Cardiac muscle cell (in vitro differentiated cells and primary cell): Measurements from ENCODE around the gene TSPAN5. TPM values are rescaled to one million over a fixed set of nuclear protein-coding genes. Genes with fewer than 3 reads are reported as not detected.

ENCODE experiments used
- DNase-seq, 2 donors: peaks; one replicate each; pipeline versions ENCODE4 v3.0.0 to v3.0.0-alpha.2; 2010 to 2017; ENCODE audit warnings: low read depth in 1 of 2, low spot score in 1 of 2
- H3K27ac ChIP-seq: fragments of 200-600 bp; sonication (generic); 2 replicates; pipeline ENCODE4 v1.5.1; 2016
- H3K27me3 ChIP-seq: fragments of 200-600 bp; sonication (generic); 2 replicates; pipeline ENCODE4 v1.6.0; 2016; ENCODE audit warnings: control low read depth
- H3K36me3 ChIP-seq: fragments of 200-600 bp; sonication (generic); 2 replicates; pipeline ENCODE4 v1.5.1; 2016; ENCODE audit warnings: control low read depth
- H3K4me1 ChIP-seq: fragments of 200-600 bp; sonication (generic); 2 replicates; pipeline ENCODE4 v1.8.1; 2017; ENCODE audit warnings: low read depth, mild to moderate bottlenecking, mixed run types
- H3K4me3 ChIP-seq: fragments of 200-600 bp; sonication (generic); 2 replicates; pipeline ENCODE4 v1.5.1; 2016; ENCODE audit warnings: mild to moderate bottlenecking
- H3K9me3 ChIP-seq: fragments of 200-600 bp; sonication (generic); 2 replicates; pipeline ENCODE4 v1.5.1; 2017; ENCODE audit warnings: low read depth, mild to moderate bottlenecking, control low read depth
- CTCF ChIP-seq: IDR thresholded peaks from 2 replicates; pipeline ENCODE4 v1.5.1; 2012; ENCODE audit warnings: low read depth, mild to moderate bottlenecking, low read length
- polyA plus RNA-seq: library from polyadenylated mRNA; unstranded; fragments of >200 nt; fragmentation: Nextera tagmentation; extraction: Ambion mirVana; gene quantifications from 2 replicates; pipeline ENCODE4 v1.2.1, GENCODE V29; 2016
- total RNA-seq: library from RNA; depleted of rRNA; stranded (reverse); fragments of >200 nt; gene quantifications from 2 replicates; pipeline ENCODE4 v1.2.3, GENCODE V29; 2016

The TSPAN5 gene
- total and polyA plus RNA-seq, 2 experiments from 2014 or later: 26.9 to 39.8 TPM

GRCh38 chr4:98608356-98608755 is 50.1 kb downstream of the TSPAN5 start:
- TF ChIP-seq CTCF: no peak
- Histone ChIP-seq H3K4me3 (no peak overlapping the region), H3K9me3 (no peaks in the 10 kb centered on the region), H3K36me3 (no peaks in the 10 kb centered on the region), H3K27me3 (no peaks in the 10 kb centered on the region), H3K4me1 (peaks cover 31% of the 10 kb centered on the region), H3K27ac (no peak overlapping the region)
- DNase-seq: no peak

- Histone ChIP-seq H3K27me3 (no peaks in the 10 kb centered on the region), H3K27ac (no peak overlapping the region), H3K4me3 (no peak overlapping the region), H3K4me1 (peaks cover 25% of the 10 kb centered on the region), H3K9me3 (no peaks in the 10 kb centered on the region), H3K36me3 (no peaks in the 10 kb centered on the region)
- TF ChIP-seq CTCF: no peak
- DNase-seq: no peak
Observed at GRCh38 chr4:98606894-98607293, 51.5 kb downstream of the TSPAN5 start.

- H3K4me1 ChIP-seq: peaks cover 19% of the 10 kb centered on the region
- H3K27ac ChIP-seq: no peak overlapping the region
- H3K9me3 ChIP-seq: no peaks in the 10 kb centered on the region
- H3K4me3 ChIP-seq: no peak overlapping the region
- peak in 1 of 2 donors; percentile 27 for DNase-seq
- H3K36me3 ChIP-seq: no peaks in the 10 kb centered on the region
- no peaks in the 10 kb centered on the region for H3K27me3 ChIP-seq
- no peak for TF ChIP-seq CTCF
Observed at GRCh38 chr4:98605216-98605615, 53.2 kb downstream of the TSPAN5 start.

GRCh38 chr4:98604723-98605122 is 53.7 kb downstream of the TSPAN5 start:
- H3K9me3 ChIP-seq: no peaks in the 10 kb centered on the region
- no peak overlapping the region for H3K4me3 ChIP-seq
- peaks cover 19% of the 10 kb centered on the region for H3K4me1 ChIP-seq
- TF ChIP-seq CTCF: no peak
- peak in 1 of 2 donors; percentile 44 for DNase-seq
- no peak overlapping the region for H3K27ac ChIP-seq
- H3K36me3 ChIP-seq: no peaks in the 10 kb centered on the region
- no peaks in the 10 kb centered on the region for H3K27me3 ChIP-seq

- peak in 1 of 2 donors; percentile 60 for DNase-seq
- Histone ChIP-seq H3K4me1 (peaks cover 19% of the 10 kb centered on the region), H3K27me3 (no peaks in the 10 kb centered on the region), H3K27ac (peak overlapping the region; percentile 34), H3K9me3 (no peaks in the 10 kb centered on the region), H3K4me3 (no peak overlapping the region), H3K36me3 (no peaks in the 10 kb centered on the region)
- TF ChIP-seq CTCF: no peak
Observed at GRCh38 chr4:98603683-98604521, 54.5 kb downstream of the TSPAN5 start.
